ENCODE measurements around the gene ACVR1B. TPM values are rescaled to one million over a fixed set of nuclear protein-coding genes. Genes with fewer than 3 reads are reported as not detected.

ACVR1B gene
- total RNA-seq, 1 donor from 2014 or later, result 8.5 TPM

GRCh38 chr12:51953864-51954263 lies 2.4 kb downstream of the ACVR1B start:
- intact Hi-C loops (cut with micrococcal nuclease), result no loop called here
- H3K4me3 ChIP-seq, result peak overlapping the region; percentile 91
- no peaks in the 10 kb centered on the region for H3K36me3 ChIP-seq
- H3K27ac ChIP-seq (replicated peaks), result peak overlapping the region; percentile 89
- no peaks in the 10 kb centered on the region for H3K27me3 ChIP-seq (ENCODE audit: low read depth)
- TF ChIP-seq, protein P1, sequence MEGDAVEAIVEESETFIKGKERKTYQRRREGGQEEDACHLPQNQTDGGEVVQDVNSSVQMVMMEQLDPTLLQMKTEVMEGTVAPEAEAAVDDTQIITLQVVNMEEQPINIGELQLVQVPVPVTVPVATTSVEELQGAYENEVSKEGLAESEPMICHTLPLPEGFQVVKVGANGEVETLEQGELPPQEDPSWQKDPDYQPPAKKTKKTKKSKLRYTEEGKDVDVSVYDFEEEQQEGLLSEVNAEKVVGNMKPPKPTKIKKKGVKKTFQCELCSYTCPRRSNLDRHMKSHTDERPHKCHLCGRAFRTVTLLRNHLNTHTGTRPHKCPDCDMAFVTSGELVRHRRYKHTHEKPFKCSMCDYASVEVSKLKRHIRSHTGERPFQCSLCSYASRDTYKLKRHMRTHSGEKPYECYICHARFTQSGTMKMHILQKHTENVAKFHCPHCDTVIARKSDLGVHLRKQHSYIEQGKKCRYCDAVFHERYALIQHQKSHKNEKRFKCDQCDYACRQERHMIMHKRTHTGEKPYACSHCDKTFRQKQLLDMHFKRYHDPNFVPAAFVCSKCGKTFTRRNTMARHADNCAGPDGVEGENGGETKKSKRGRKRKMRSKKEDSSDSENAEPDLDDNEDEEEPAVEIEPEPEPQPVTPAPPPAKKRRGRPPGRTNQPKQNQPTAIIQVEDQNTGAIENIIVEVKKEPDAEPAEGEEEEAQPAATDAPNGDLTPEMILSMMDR (IDR thresholded peaks at IDR 0.05; ENCODE audit: borderline replicate concordance), result no peak
- H3K9me3 ChIP-seq (replicated peaks), result no peaks in the 10 kb centered on the region
- peaks cover 64% of the 10 kb centered on the region for H3K4me1 ChIP-seq
- no peak for DNase-seq

- peak overlapping the region; percentile 2 for H3K4me3 ChIP-seq
- TF ChIP-seq, protein P1 (IDR thresholded peaks at IDR 0.05; ENCODE audit: borderline replicate concordance), result no peak
- H3K4me1 ChIP-seq, result peaks cover 72% of the 10 kb centered on the region
Measured at GRCh38 chr12:51954561-51955361, 3.3 kb downstream of the ACVR1B start.

DNA sequence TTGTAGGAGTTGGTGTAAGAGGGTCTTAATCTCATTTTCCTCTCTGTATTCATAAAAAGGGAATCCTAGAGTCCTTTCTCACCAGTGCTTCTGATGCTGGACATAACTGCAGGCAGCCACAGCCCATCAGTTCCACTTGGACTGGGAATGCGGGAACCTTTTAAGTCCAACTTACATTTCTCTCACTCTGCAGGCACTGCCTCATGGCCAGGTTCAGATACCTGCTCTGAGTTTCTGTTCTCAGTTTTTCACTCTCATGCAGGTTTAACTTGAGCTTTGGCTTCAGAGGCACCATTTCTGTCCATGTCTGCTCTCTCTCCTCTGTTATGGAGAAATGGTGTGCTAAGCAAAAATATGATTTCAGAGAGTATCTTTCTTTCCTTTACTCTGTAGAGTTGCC lies 4.2 kb downstream of the ACVR1B start:
- H3K4me1 ChIP-seq, result peaks cover 72% of the 10 kb centered on the region

More at GRCh38 chr12:51954561-51955361, 3.3 kb downstream of the ACVR1B start:
- H3K27me3 ChIP-seq (ENCODE audit: low read depth), result no peaks in the 10 kb centered on the region
- H3K27ac ChIP-seq (replicated peaks), result peak overlapping the region; percentile 89
- DNase-seq, result no peak
- no peaks in the 10 kb centered on the region for H3K36me3 ChIP-seq
- intact Hi-C loops (cut with micrococcal nuclease), result no loop called here
- no peaks in the 10 kb centered on the region for H3K9me3 ChIP-seq (replicated peaks)

GRCh38 chr12:51958542-51958941 lies 7.0 kb downstream of the ACVR1B start:
- H3K27me3 ChIP-seq (ENCODE audit: low read depth), result no peaks in the 10 kb centered on the region
- TF ChIP-seq, protein P1 (IDR thresholded peaks at IDR 0.05; ENCODE audit: borderline replicate concordance), result no peak
- H3K36me3 ChIP-seq, result peaks cover 12% of the 10 kb centered on the region
- no peak for DNase-seq
- no peak overlapping the region for H3K27ac ChIP-seq (replicated peaks)
- intact Hi-C loops (cut with micrococcal nuclease), result no loop called here
- H3K4me1 ChIP-seq, result peaks cover 62% of the 10 kb centered on the region
- H3K4me3 ChIP-seq, result no peak overlapping the region
- H3K9me3 ChIP-seq (replicated peaks), result no peaks in the 10 kb centered on the region

More for the DNA sequence above, 4.2 kb downstream of the ACVR1B start:
- TF ChIP-seq, protein P1 (IDR thresholded peaks at IDR 0.05; ENCODE audit: borderline replicate concordance), result no peak
- Histone ChIP-seq H3K27me3 (ENCODE audit: low read depth) (no peaks in the 10 kb centered on the region), H3K27ac (replicated peaks) (no peak overlapping the region), H3K9me3 (replicated peaks) (no peaks in the 10 kb centered on the region), H3K4me3 (no peak overlapping the region), H3K36me3 (peaks cover 8% of the 10 kb centered on the region)
- intact Hi-C loops (cut with micrococcal nuclease), result no loop called here
- no peak for DNase-seq

DNA sequence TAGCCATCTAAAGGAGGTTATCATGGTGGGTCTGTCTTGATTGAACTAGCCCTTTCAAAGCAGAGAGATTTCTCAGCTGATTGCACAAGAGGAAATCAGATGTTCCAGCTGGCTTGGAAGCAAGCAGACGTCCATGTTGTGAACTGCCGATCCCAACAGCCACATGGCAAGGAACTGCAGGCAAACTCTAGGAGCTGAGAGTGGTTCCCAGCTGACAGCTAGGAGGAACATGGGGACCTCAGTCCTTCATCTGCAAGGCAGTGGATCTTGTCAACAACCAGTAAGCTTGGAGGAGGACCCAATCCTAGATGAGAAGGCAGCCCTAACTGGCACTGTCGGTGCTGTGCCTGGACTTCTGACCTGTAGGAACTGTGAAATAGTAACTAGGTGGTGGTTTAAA lies 7.7 kb downstream of the ACVR1B start:
- peaks cover 56% of the 10 kb centered on the region for H3K4me1 ChIP-seq

More for the DNA sequence above, 7.7 kb downstream of the ACVR1B start:
- TF ChIP-seq, protein P1 (IDR thresholded peaks at IDR 0.05; ENCODE audit: borderline replicate concordance), result no peak
- Histone ChIP-seq H3K4me3 (no peak overlapping the region), H3K27ac (replicated peaks) (no peak overlapping the region), H3K36me3 (peaks cover 14% of the 10 kb centered on the region), H3K9me3 (replicated peaks) (no peaks in the 10 kb centered on the region), H3K27me3 (ENCODE audit: low read depth) (no peaks in the 10 kb centered on the region)
- no peak for DNase-seq
- intact Hi-C loops (cut with micrococcal nuclease), result no loop called here

Measured in left ventricle myocardium inferior (tissue), 1 donor.